Neutrophil (primary cell): ENCODE results near the gene HMMR.
A peak's percentile ranks its signal among the peaks of the same experiment; 100 is the strongest.

Experiments
- H3K27ac ChIP-seq: fragments of 200-600 bp; sonication (generic); 2 replicates; pipeline ENCODE4 v1.5.1; 2016; ENCODE audit warnings: mild to moderate bottlenecking, moderate library complexity
- H3K27me3 ChIP-seq: fragments of 200-600 bp; sonication (generic); 2 replicates; pipeline ENCODE4 v1.6.0; 2016; ENCODE audit warnings: mild to moderate bottlenecking
- H3K36me3 ChIP-seq: fragments of 200-600 bp; sonication (generic); 2 replicates; pipeline ENCODE4 v1.5.1; 2017
- H3K4me1 ChIP-seq, 2 experiments: fragments of 200-600 bp in 1 of 2; sonication (generic) in 1 of 2; 1 replicate in 1 of 2; 2 replicates in 1 of 2; pipeline versions ENCODE4 v1.5.1 to v1.6.1; 2013 to 2016; ENCODE audit warnings: low read depth in 1 of 2, low read length in 1 of 2, mild to moderate bottlenecking in 1 of 2, moderate library complexity in 1 of 2; ENCODE audit not compliant: control insufficient read depth in 1 of 2, insufficient read depth in 1 of 2
- H3K4me3 ChIP-seq, 2 experiments: fragments of 200-600 bp in 1 of 2; sonication (generic) in 1 of 2; 1 replicate in 1 of 2; 2 replicates in 1 of 2; pipeline ENCODE4 v1.5.1; 2013 to 2016; ENCODE audit warnings: low read depth in 1 of 2, low read length in 1 of 2, mild to moderate bottlenecking in 1 of 2, moderate library complexity in 1 of 2
- H3K9me3 ChIP-seq: fragments of 200-600 bp; sonication (generic); 2 replicates; pipeline ENCODE4 v1.5.1; 2016
- CTCF ChIP-seq: fragments of 200-600 bp; sonication (generic); IDR thresholded peaks from 2 replicates; pipeline ENCODE4 v1.5.1; 2016; ENCODE audit warnings: antibody characterized with exemption

Gene HMMR

GRCh38 chr5:163496286-163496685 lies 35.9 kb downstream of the HMMR start:
- H3K36me3 ChIP-seq, result peaks cover 16% of the 10 kb centered on the region
- no peak overlapping the region for H3K4me3 ChIP-seq
- H3K9me3 ChIP-seq, result no peaks in the 10 kb centered on the region
- no peak for TF ChIP-seq CTCF
- no peaks in the 10 kb centered on the region for H3K27me3 ChIP-seq
- H3K4me1 ChIP-seq, result peaks cover 0 to 4% of the 10 kb centered on the region in 2 experiments
- H3K27ac ChIP-seq, result no peak overlapping the region

- Histone ChIP-seq H3K4me3 (no peak overlapping the region), H3K36me3 (peaks cover 7% of the 10 kb centered on the region), H3K4me1 (peaks cover 0 to 4% of the 10 kb centered on the region in 2 experiments), H3K9me3 (no peaks in the 10 kb centered on the region), H3K27ac (no peak overlapping the region), H3K27me3 (no peaks in the 10 kb centered on the region)
- TF ChIP-seq CTCF, result no peak
Measured at GRCh38 chr5:163497315-163497714, 36.9 kb downstream of the HMMR start.

- Histone ChIP-seq H3K4me1 (peaks cover 13 to 15% of the 10 kb centered on the region in 2 experiments), H3K9me3 (no peaks in the 10 kb centered on the region), H3K27ac (no peak overlapping the region), H3K36me3 (no peaks in the 10 kb centered on the region), H3K4me3 (no peak overlapping the region), H3K27me3 (no peaks in the 10 kb centered on the region)
- TF ChIP-seq CTCF, result no peak
Measured at GRCh38 chr5:163498886-163499285, 38.5 kb downstream of the HMMR start.

- Histone ChIP-seq H3K27me3 (no peaks in the 10 kb centered on the region), H3K4me3 (no peak overlapping the region), H3K36me3 (no peaks in the 10 kb centered on the region), H3K9me3 (no peaks in the 10 kb centered on the region), H3K27ac (no peak overlapping the region), H3K4me1 (peaks cover 41% of the 10 kb centered on the region in 2 experiments)
- no peak for TF ChIP-seq CTCF
Measured at GRCh38 chr5:163502521-163502920, 42.1 kb downstream of the HMMR start.

- Histone ChIP-seq H3K9me3 (no peaks in the 10 kb centered on the region), H3K27me3 (no peaks in the 10 kb centered on the region), H3K4me3 (peak overlapping the region; percentile 86 to 89), H3K4me1 (peaks cover 47 to 49% of the 10 kb centered on the region in 2 experiments), H3K27ac (peak overlapping the region; percentile 97), H3K36me3 (no peaks in the 10 kb centered on the region)
- no peak for TF ChIP-seq CTCF
Measured at GRCh38 chr5:163503106-163504078, 43.0 kb downstream of the HMMR start.
